B cell (primary cell): ENCODE results near the gene CUL1.

Experiments used
- EZH2 ChIP-seq: IDR thresholded peaks from 2 replicates; pipeline ENCODE4 v1.6.1; 2012; ENCODE audit warnings: borderline replicate concordance, low read depth, mild to moderate bottlenecking, moderate library complexity, low read length; ENCODE audit not compliant: insufficient read depth, poor library complexity, severe bottlenecking
- TF ChIP-seq, protein P1 (sequence below): fragments of 200-600 bp; IDR thresholded peaks from one replicate; pipeline ENCODE4 v1.8.0; 2022; ENCODE audit warnings: antibody characterized with exemption, mild to moderate bottlenecking

DNA sequence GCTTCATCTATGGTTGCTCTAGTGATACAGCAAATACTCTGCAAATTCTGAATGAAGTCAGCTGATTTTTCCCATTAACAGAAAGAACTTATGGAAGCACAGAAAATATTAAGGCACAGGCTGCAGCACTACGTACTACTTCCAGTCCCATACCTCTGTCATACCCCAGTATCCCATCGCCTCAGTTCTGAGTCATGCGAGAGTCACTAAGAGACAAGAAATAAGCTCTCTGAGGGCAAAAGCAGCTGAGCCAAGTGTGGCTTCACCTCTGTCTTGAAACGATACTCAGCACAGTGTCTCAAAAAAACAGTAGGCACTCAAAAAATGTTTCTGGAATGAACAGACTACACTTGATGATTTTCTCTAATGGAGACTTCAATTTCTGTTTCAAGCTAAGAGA lies 137.2 kb downstream of the CUL1 start:
- TF ChIP-seq, protein P1, sequence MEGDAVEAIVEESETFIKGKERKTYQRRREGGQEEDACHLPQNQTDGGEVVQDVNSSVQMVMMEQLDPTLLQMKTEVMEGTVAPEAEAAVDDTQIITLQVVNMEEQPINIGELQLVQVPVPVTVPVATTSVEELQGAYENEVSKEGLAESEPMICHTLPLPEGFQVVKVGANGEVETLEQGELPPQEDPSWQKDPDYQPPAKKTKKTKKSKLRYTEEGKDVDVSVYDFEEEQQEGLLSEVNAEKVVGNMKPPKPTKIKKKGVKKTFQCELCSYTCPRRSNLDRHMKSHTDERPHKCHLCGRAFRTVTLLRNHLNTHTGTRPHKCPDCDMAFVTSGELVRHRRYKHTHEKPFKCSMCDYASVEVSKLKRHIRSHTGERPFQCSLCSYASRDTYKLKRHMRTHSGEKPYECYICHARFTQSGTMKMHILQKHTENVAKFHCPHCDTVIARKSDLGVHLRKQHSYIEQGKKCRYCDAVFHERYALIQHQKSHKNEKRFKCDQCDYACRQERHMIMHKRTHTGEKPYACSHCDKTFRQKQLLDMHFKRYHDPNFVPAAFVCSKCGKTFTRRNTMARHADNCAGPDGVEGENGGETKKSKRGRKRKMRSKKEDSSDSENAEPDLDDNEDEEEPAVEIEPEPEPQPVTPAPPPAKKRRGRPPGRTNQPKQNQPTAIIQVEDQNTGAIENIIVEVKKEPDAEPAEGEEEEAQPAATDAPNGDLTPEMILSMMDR: no peak
- no peak for TF ChIP-seq EZH2
